Hepatocyte (in vitro differentiated cells): ENCODE data around the gene ABHD5.
"Not testable (repeated sequence)": the region's sequence is repeated elsewhere in the genome, so short reads cannot be mapped to it uniquely, and the experiment has no call there.

Source experiments
- EZH2 ChIP-seq: fragments of 200-600 bp; sonication (generic); IDR thresholded peaks from 2 replicates; pipeline ENCODE4 v1.6.1; 2016; ENCODE audit warnings: antibody characterized with exemption, mild to moderate bottlenecking, borderline replicate concordance
- TF ChIP-seq, protein P1 (sequence below): fragments of 200-600 bp; sonication (generic); IDR thresholded peaks from 2 replicates; pipeline ENCODE4 v1.5.1; 2016; ENCODE audit warnings: antibody characterized with exemption, mild to moderate bottlenecking; ENCODE audit not compliant: poor library complexity

- TF ChIP-seq, protein P1, sequence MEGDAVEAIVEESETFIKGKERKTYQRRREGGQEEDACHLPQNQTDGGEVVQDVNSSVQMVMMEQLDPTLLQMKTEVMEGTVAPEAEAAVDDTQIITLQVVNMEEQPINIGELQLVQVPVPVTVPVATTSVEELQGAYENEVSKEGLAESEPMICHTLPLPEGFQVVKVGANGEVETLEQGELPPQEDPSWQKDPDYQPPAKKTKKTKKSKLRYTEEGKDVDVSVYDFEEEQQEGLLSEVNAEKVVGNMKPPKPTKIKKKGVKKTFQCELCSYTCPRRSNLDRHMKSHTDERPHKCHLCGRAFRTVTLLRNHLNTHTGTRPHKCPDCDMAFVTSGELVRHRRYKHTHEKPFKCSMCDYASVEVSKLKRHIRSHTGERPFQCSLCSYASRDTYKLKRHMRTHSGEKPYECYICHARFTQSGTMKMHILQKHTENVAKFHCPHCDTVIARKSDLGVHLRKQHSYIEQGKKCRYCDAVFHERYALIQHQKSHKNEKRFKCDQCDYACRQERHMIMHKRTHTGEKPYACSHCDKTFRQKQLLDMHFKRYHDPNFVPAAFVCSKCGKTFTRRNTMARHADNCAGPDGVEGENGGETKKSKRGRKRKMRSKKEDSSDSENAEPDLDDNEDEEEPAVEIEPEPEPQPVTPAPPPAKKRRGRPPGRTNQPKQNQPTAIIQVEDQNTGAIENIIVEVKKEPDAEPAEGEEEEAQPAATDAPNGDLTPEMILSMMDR, result not testable (repeated sequence)
- not testable (repeated sequence) for TF ChIP-seq EZH2
Observed at GRCh38 chr3:43678887-43679449, 11.8 kb upstream of the ABHD5 start.
